Mesodermal cell (in vitro differentiated cells): ENCODE measurements around the gene GPR55.

ENCODE experiments used
- H3K27ac ChIP-seq: 2 replicates; pipeline ENCODE4 v1.7.0; 2013; ENCODE audit warnings: mild to moderate bottlenecking, low read depth, low read length, moderate library complexity; ENCODE audit not compliant: severe bottlenecking
- H3K36me3 ChIP-seq: 2 replicates; pipeline ENCODE4 v1.7.1; 2013; ENCODE audit warnings: mild to moderate bottlenecking, low read length, moderate library complexity; ENCODE audit not compliant: control insufficient read depth, insufficient read depth
- H3K4me1 ChIP-seq: one replicate; pipeline ENCODE4 v1.7.1; 2013; ENCODE audit warnings: mild to moderate bottlenecking, low read length; ENCODE audit not compliant: insufficient read depth, control insufficient read depth, poor library complexity, severe bottlenecking
- H3K4me3 ChIP-seq: 2 replicates; pipeline ENCODE4 v1.7.0; 2013; ENCODE audit warnings: low read length, control low read depth, mild to moderate bottlenecking; ENCODE audit not compliant: insufficient read depth, poor library complexity, severe bottlenecking; ENCODE audit errors: extremely low read depth
- H3K9me3 ChIP-seq: 2 replicates; pipeline ENCODE4 v1.7.1; 2013; ENCODE audit warnings: mild to moderate bottlenecking, low read length, moderate library complexity; ENCODE audit not compliant: control insufficient read depth
- WGBS, 2 experiments: methylation state at CpG; one replicate each; pipeline ENCODE4 v1.1.5; 2013; ENCODE audit warnings: missing lambda C conversion rate in 2 of 2; ENCODE audit not compliant: insufficient coverage in 2 of 2; 5-methylcytosine and 5-hydroxymethylcytosine counted together

Gene GPR55

GRCh38 chr2:230877759-230878598 lies 47.1 kb downstream of the GPR55 start:
- no peak overlapping the region for H3K4me3 ChIP-seq
- H3K27ac ChIP-seq, result peak overlapping the region; percentile 16
- H3K4me1 ChIP-seq, result peaks cover 14% of the 10 kb centered on the region
- 80 to 91% methylated on average over 17 to 18 of the region's 20 CpGs for WGBS, 2 experiments
- H3K9me3 ChIP-seq, result no peaks in the 10 kb centered on the region
- peaks cover 73% of the 10 kb centered on the region for H3K36me3 ChIP-seq

GRCh38 chr2:230877116-230877758 lies 47.8 kb downstream of the GPR55 start:
- H3K36me3 ChIP-seq, result peaks cover 80% of the 10 kb centered on the region
- H3K27ac ChIP-seq, result peak overlapping the region; percentile 16
- no peaks in the 10 kb centered on the region for H3K9me3 ChIP-seq
- peaks cover 16% of the 10 kb centered on the region for H3K4me1 ChIP-seq
- no peak overlapping the region for H3K4me3 ChIP-seq
- WGBS, 2 experiments, result 96% methylated on average over 27 of the region's 27 CpGs

- H3K27ac ChIP-seq, result no peak overlapping the region
- peaks cover 90% of the 10 kb centered on the region for H3K36me3 ChIP-seq
- H3K4me1 ChIP-seq, result peaks cover 31% of the 10 kb centered on the region
Observed at GRCh38 chr2:230875347-230876315, 49.4 kb downstream of the GPR55 start.

GRCh38 chr2:230874876-230875275 lies 50.2 kb downstream of the GPR55 start:
- Histone ChIP-seq H3K4me3 (no peak overlapping the region), H3K27ac (no peak overlapping the region), H3K9me3 (no peaks in the 10 kb centered on the region), H3K36me3 (peaks cover 84% of the 10 kb centered on the region), H3K4me1 (peaks cover 38% of the 10 kb centered on the region)
- WGBS, 2 experiments, result 96 to 99% methylated on average over 10 of the region's 10 CpGs

More at GRCh38 chr2:230875347-230876315, 49.4 kb downstream of the GPR55 start:
- 96 to 98% methylated on average over 24 to 33 of the region's 34 CpGs for WGBS, 2 experiments
- Histone ChIP-seq H3K9me3 (no peaks in the 10 kb centered on the region), H3K4me3 (no peak overlapping the region)

GRCh38 chr2:230874456-230874855 lies 50.6 kb downstream of the GPR55 start:
- no peak overlapping the region for H3K27ac ChIP-seq
- peaks cover 42% of the 10 kb centered on the region for H3K4me1 ChIP-seq
- no peak overlapping the region for H3K4me3 ChIP-seq
- peaks cover 80% of the 10 kb centered on the region for H3K36me3 ChIP-seq
- 94 to 100% methylated on average over 11 of the region's 11 CpGs for WGBS, 2 experiments
- no peaks in the 10 kb centered on the region for H3K9me3 ChIP-seq

GRCh38 chr2:230873661-230874401 lies 51.2 kb downstream of the GPR55 start:
- H3K9me3 ChIP-seq, result no peaks in the 10 kb centered on the region
- H3K27ac ChIP-seq, result no peak overlapping the region
- peaks cover 48% of the 10 kb centered on the region for H3K4me1 ChIP-seq
- peaks cover 74% of the 10 kb centered on the region for H3K36me3 ChIP-seq
- WGBS, 2 experiments, result 91 to 95% methylated on average over 8 to 9 of the region's 13 CpGs
- H3K4me3 ChIP-seq, result no peak overlapping the region

GRCh38 chr2:230872968-230873660 lies 51.9 kb downstream of the GPR55 start:
- WGBS, 2 experiments, result 91 to 97% methylated on average over 8 to 14 of the region's 21 CpGs
- Histone ChIP-seq H3K4me3 (no peak overlapping the region), H3K4me1 (peaks cover 54% of the 10 kb centered on the region), H3K9me3 (no peaks in the 10 kb centered on the region), H3K36me3 (peaks cover 67% of the 10 kb centered on the region), H3K27ac (no peak overlapping the region)

- peaks cover 59% of the 10 kb centered on the region for H3K36me3 ChIP-seq
- 94 to 95% methylated on average over 11 to 13 of the region's 14 CpGs for WGBS, 2 experiments
- no peak overlapping the region for H3K27ac ChIP-seq
- no peaks in the 10 kb centered on the region for H3K9me3 ChIP-seq
- H3K4me3 ChIP-seq, result no peak overlapping the region
- peaks cover 55% of the 10 kb centered on the region for H3K4me1 ChIP-seq
Observed at GRCh38 chr2:230872151-230872967, 52.7 kb downstream of the GPR55 start.
